Body of pancreas (tissue), 4 donors: ENCODE data around the gene CPT2. TPM values are rescaled to one million over a fixed set of nuclear protein-coding genes. Genes with fewer than 3 reads are reported as not detected.

Experiments
- ATAC-seq: fragments of 150-250 bp; one replicate; pipeline ENCODE4 v1.9.1; 2016
- DNase-seq, 4 donors: peaks; one replicate each; pipeline ENCODE4 v3.0.0-alpha.2; 2019
- H3K27ac ChIP-seq, 4 donors: fragments of 200-600 bp; sonication (generic); 1 replicate in 3 of 4; 2 replicates in 1 of 4; pipeline versions ENCODE4 v1.5.1 to v1.6.1; 2016 to 2019; ENCODE audit warnings: mild to moderate bottlenecking in 1 of 4, mixed read lengths in 1 of 4, moderate library complexity in 1 of 4
- H3K27me3 ChIP-seq, 2 donors: fragments of 200-600 bp; sonication (generic); one replicate each; pipeline ENCODE4 v1.6.0; 2016; ENCODE audit warnings: mild to moderate bottlenecking in 1 of 2
- H3K36me3 ChIP-seq, 2 donors: fragments of 200-600 bp; sonication (generic); replicated peaks in 1 of 2; 2 replicates each; pipeline ENCODE4 v1.5.1; 2016; ENCODE audit warnings: low read depth in 2 of 2; ENCODE audit not compliant: insufficient read depth in 1 of 2
- H3K4me1 ChIP-seq: fragments of 200-600 bp; sonication (generic); one replicate; pipeline ENCODE4 v1.6.0; 2016
- H3K4me3 ChIP-seq, 2 donors: fragments of 200-600 bp; sonication (generic); 1 replicate in 1 of 2; 2 replicates in 1 of 2; pipeline ENCODE4 v1.5.1; 2016 to 2019
- H3K9me3 ChIP-seq, 3 donors: fragments of 200-600 bp; sonication (generic); 1 replicate in 2 of 3; 2 replicates in 1 of 3; pipeline ENCODE4 v1.5.1; 2016
- POLR2A ChIP-seq, 3 donors: fragments of 450-650 bp; IDR thresholded peaks; one replicate each; pipeline ENCODE4 v1.6.1; 2016; ENCODE audit warnings: antibody characterized with exemption in 3 of 3, mild to moderate bottlenecking in 2 of 3
- WGBS, 2 donors: methylation state at CpG; one replicate each; pipeline ENCODE4 v1.1.5; 2017; 5-methylcytosine and 5-hydroxymethylcytosine counted together
- intact Hi-C: fragments of 100-400 bp; cut with DNase I; formaldehyde crosslinking; loops from one replicate; pipeline ENCODE4 v1.15.1; 2023
- total RNA-seq, 2 donors: library from RNA; depleted of rRNA; stranded (reverse); fragments of >200 nt; gene quantifications; one replicate each; pipeline ENCODE4 v1.1.0, GENCODE V29; 2016
- TF ChIP-seq, protein P1 (sequence below), 7 experiments: fragments of 450-650 bp in 4 of 7; fragments of 200-600 bp in 3 of 7; sonication (generic) in 3 of 7; IDR thresholded peaks; one replicate each; pipeline ENCODE4 v1.5.1; 2016 to 2019; ENCODE audit warnings: antibody characterized with exemption in 7 of 7

The CPT2 gene
- total RNA-seq, 2 donors from 2014 or later = 14.5 to 15.6 TPM

DNA sequence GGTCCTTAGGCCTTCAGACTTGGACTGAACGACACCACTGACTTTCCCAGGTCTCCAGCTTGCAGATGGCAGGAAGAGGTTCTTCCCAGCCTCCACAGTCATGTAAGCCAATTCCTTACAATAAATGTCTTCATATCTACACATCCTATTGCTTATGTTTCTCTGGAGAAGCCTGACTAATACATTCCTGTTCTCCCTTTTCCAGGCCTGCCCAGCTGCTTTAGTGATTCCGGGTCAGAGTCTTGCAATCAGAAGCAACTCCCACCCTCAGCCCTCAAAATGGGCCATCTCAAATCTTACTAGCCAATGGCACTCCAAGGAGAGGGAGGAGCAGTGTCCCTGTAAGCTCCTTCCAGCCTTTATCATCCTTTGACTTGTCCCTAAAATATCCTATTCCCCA, 16.4 kb upstream of the CPT2 start:
- Histone ChIP-seq H3K36me3 (no peaks in the 10 kb centered on the region), H3K9me3 (no peaks in the 10 kb centered on the region), H3K27ac (no peak overlapping the region), H3K27me3 (no peaks in the 10 kb centered on the region), H3K4me1 (peaks cover 37% of the 10 kb centered on the region), H3K4me3 (no peak overlapping the region)
- TF ChIP-seq, protein P1, sequence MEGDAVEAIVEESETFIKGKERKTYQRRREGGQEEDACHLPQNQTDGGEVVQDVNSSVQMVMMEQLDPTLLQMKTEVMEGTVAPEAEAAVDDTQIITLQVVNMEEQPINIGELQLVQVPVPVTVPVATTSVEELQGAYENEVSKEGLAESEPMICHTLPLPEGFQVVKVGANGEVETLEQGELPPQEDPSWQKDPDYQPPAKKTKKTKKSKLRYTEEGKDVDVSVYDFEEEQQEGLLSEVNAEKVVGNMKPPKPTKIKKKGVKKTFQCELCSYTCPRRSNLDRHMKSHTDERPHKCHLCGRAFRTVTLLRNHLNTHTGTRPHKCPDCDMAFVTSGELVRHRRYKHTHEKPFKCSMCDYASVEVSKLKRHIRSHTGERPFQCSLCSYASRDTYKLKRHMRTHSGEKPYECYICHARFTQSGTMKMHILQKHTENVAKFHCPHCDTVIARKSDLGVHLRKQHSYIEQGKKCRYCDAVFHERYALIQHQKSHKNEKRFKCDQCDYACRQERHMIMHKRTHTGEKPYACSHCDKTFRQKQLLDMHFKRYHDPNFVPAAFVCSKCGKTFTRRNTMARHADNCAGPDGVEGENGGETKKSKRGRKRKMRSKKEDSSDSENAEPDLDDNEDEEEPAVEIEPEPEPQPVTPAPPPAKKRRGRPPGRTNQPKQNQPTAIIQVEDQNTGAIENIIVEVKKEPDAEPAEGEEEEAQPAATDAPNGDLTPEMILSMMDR (IDR thresholded peaks at IDR 0.05) = no peak
- TF ChIP-seq POLR2A (IDR thresholded peaks at IDR 0.05) = no peak
- no peak for ATAC-seq
- DNase-seq = no peak
- intact Hi-C loops = loop anchor here (10.0 kb wide), 1 partner anchor 165 kb away; no protein-coding TSS in a partner anchor
- 85 to 88% methylated on average over 2 of the region's 2 CpGs for WGBS, 2 donors

DNA sequence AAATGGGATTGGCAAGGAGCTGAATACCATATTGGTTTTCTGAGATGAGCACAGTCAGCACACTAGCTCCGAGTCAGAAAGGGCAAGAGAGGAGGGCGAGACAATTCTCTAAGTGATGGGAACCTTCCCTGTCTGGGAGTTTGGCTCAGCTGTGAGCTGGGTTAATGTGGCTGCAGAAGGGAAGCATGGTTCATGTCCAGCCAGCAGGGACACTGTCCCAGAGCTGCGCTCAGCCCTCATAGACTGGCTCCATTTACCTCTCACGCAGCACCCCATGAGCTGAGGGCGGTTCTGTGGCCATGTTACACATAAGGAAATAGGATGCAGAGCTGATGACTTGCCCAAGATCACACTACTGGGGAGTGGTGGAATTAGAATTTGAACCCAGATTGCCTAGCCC, 15.7 kb upstream of the CPT2 start:
- Histone ChIP-seq H3K9me3 (no peaks in the 10 kb centered on the region), H3K27me3 (no peaks in the 10 kb centered on the region), H3K4me3 (no peak overlapping the region), H3K27ac (no peak overlapping the region), H3K36me3 (no peaks in the 10 kb centered on the region), H3K4me1 (peaks cover 30% of the 10 kb centered on the region)
- TF ChIP-seq POLR2A (IDR thresholded peaks at IDR 0.05) = no peak
- TF ChIP-seq, protein P1 (IDR thresholded peaks at IDR 0.05) = no peak
- ATAC-seq (no peak), DNase-seq (no peak)
- intact Hi-C loops = loop anchor here (10.0 kb wide), 1 partner anchor 166 kb away; no protein-coding TSS in a partner anchor
- WGBS, 2 donors = 74 to 94% methylated on average over 2 to 5 of the region's 5 CpGs

DNA sequence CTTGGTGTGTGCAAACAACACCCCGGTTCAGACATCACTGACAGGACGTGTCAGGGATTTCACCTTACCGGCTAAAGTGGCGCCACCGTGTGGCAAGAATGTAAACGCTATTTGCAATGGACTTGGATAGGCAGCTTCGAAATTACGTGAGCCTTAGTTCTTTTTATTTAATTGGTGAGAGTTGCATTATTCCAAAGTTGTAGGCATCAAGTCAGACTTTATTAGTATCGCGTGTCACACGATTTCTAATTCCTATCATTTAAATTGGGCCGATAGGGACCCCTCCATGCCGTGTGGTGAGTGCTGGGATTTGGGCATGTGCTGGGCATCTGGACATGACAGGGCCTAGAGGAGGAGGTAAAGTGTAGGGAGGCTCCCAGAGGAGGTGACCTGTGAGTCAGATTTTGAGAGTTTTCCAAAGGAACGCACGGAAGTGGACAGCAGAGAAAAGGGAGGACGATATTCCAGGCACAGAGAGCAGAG, 14.5 kb upstream of the CPT2 start:
- H3K27me3 ChIP-seq = no peaks in the 10 kb centered on the region
- H3K27ac ChIP-seq = peak overlapping the region in 3 of 4 donors; percentile 20 to 50 (median 26)
- peaks cover 18% of the 10 kb centered on the region for H3K4me1 ChIP-seq
- H3K9me3 ChIP-seq = no peaks in the 10 kb centered on the region
- no peak for TF ChIP-seq POLR2A (IDR thresholded peaks at IDR 0.05)
- TF ChIP-seq, protein P1 (IDR thresholded peaks at IDR 0.05) = peak; percentile 63 to 96 (median 85)
- H3K36me3 ChIP-seq = no peaks in the 10 kb centered on the region
- no peak overlapping the region for H3K4me3 ChIP-seq
- intact Hi-C loops = loop anchor here (10.0 kb wide), 1 partner anchor 167 kb away; no protein-coding TSS in a partner anchor
- 18 to 19% methylated on average over 16 of the region's 16 CpGs for whole genome bisulfite sequencing, 2 donors
- ATAC-seq (peak; percentile 68), DNase-seq (peak; percentile 82 to 89 (median 85))

DNA sequence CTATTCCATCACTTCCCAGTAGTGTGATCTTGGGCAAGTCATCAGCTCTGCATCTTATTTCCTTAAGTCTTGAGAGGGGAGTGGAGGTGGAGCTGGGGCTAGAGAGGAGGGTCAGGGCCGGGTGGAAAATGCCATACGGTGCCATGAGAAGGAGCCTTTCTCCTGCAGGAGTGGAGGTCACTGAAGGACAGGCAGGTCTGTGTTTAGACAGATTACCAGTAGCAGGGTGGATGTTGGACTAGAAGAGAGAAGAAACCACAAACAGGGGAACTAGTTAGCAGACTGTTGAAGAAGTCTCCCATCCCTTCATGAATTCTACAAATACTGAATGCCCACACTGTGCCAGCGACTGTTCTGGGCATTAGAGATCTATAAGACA, 13.9 kb upstream of the CPT2 start:
- WGBS, 2 donors = 57 to 69% methylated on average over 3 of the region's 3 CpGs
- DNase-seq (no peak), ATAC-seq (no peak)
- H3K27me3 ChIP-seq = no peaks in the 10 kb centered on the region
- peaks cover 13% of the 10 kb centered on the region for H3K4me1 ChIP-seq
- H3K9me3 ChIP-seq = no peaks in the 10 kb centered on the region
- H3K27ac ChIP-seq = peak overlapping the region in 3 of 4 donors; percentile 20 to 50 (median 26)
- H3K4me3 ChIP-seq = no peak overlapping the region
- TF ChIP-seq, protein P1 (IDR thresholded peaks at IDR 0.05) = no peak
- intact Hi-C loops = loop anchor here (10.0 kb wide), 1 partner anchor 168 kb away; no protein-coding TSS in a partner anchor
- no peaks in the 10 kb centered on the region for H3K36me3 ChIP-seq
